H1 (cell line): ENCODE measurements around the gene VWF. TPM values are rescaled to one million over a fixed set of nuclear protein-coding genes. Genes with fewer than 3 reads are reported as not detected.

Experiments
- BACH1 ChIP-seq: IDR thresholded peaks from 2 replicates; pipeline ENCODE4 v1.6.1; 2012; ENCODE audit warnings: low read length, improper control_type of control experiment
- CTBP2 ChIP-seq: IDR thresholded peaks from 2 replicates; pipeline ENCODE4 v1.7.0; 2011; ENCODE audit warnings: borderline replicate concordance, mild to moderate bottlenecking, moderate library complexity, mixed read lengths, low read length; ENCODE audit not compliant: insufficient read depth, insufficient read length
- GTF2F1 ChIP-seq: IDR thresholded peaks from 2 replicates; pipeline ENCODE4 v1.6.1; 2012; ENCODE audit warnings: low read depth, low read length, improper control_type of control experiment, borderline replicate concordance
- KDM5A ChIP-seq: fragments of 200-600 bp; IDR thresholded peaks from 2 replicates; pipeline ENCODE4 v1.7.1; 2012; ENCODE audit warnings: mild to moderate bottlenecking, low read length, inconsistent platforms, mixed read lengths
- RBBP5 ChIP-seq: IDR thresholded peaks from 2 replicates; pipeline ENCODE4 v1.7.1; 2012; ENCODE audit warnings: low read depth, mild to moderate bottlenecking, inconsistent platforms, low read length, moderate library complexity, borderline replicate concordance
- SIX5 ChIP-seq: IDR thresholded peaks from 2 replicates; pipeline ENCODE4 v1.6.1; 2011; ENCODE audit warnings: mild to moderate bottlenecking, low read depth, low read length
- SP1 ChIP-seq: IDR thresholded peaks from 2 replicates; pipeline ENCODE4 v1.6.1; 2011; ENCODE audit warnings: low read depth, low read length
- SRF ChIP-seq: IDR thresholded peaks from 2 replicates; pipeline ENCODE4 v1.6.1; 2011; ENCODE audit warnings: mild to moderate bottlenecking, low read depth, low read length, moderate library complexity
- YY1 ChIP-seq: IDR thresholded peaks from 2 replicates; pipeline ENCODE4 v1.6.1; 2011; ENCODE audit warnings: low read depth, mild to moderate bottlenecking, low read length
- polyA plus RNA-seq, 7 experiments: library from polyadenylated mRNA; depleted of rRNA in 3 of 7; stranded (reverse) in 5 of 7; unstranded in 2 of 7; fragments of >200 nt in 5 of 7; fragments of 200-250 nt in 2 of 7; gene quantifications; 1 replicate in 5 of 7; 2 replicates in 1 of 7; 4 replicates in 1 of 7; pipeline versions ENCODE4 v1.2.1 to v1.2.3, GENCODE V29; 2011 to 2013; ENCODE audit warnings: missing spikeins in 2 of 7, mixed read lengths in 2 of 7
- total RNA-seq: library from RNA; stranded (reverse); fragmentation: NEBNext Ultra II Directional; extraction: Animal tissue kit (Norgen Biotek cat#: 25700); gene quantifications from 2 replicates; pipeline ENCODE4 v1.2.1, GENCODE V29; 2021
- TF ChIP-seq, protein P1 (sequence below): fragments of 300-600 bp; sonication (generic); IDR thresholded peaks from 2 replicates; pipeline ENCODE4 v1.7.1; 2012; ENCODE audit warnings: low read length, moderate library complexity, mild to moderate bottlenecking, inconsistent platforms; ENCODE audit not compliant: insufficient replicate concordance

Gene VWF
- total and polyA plus RNA-seq, 2 of the 8 experiments (the other 6 are each of a cell fraction or from before 2014, with no cell fraction given) = 0.39 to 0.60 TPM

DNA sequence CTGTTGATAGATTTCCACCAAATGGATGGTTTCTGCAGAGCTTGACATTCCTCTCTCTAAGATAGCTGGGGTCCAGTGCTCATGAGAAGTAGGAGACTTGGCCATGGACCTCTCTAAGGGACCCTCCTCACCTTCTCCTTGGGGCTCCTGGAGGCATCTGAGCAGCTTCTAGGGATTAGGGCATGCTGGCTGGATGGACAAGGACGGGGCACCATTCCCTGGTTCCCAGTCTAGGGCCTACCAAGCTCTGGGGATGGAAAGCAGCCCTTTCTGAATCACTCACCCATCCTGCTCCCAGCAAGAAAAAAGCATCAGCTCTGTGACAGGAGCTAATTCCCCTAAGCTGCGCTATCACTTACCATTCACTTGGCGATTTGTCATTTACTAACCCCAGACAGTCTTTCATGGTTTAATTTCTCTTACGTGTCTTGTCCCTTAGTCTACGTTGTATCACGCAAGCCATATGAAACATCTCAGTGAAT, 39.5 kb downstream of the VWF start (continued):
- TF ChIP-seq, protein P1, sequence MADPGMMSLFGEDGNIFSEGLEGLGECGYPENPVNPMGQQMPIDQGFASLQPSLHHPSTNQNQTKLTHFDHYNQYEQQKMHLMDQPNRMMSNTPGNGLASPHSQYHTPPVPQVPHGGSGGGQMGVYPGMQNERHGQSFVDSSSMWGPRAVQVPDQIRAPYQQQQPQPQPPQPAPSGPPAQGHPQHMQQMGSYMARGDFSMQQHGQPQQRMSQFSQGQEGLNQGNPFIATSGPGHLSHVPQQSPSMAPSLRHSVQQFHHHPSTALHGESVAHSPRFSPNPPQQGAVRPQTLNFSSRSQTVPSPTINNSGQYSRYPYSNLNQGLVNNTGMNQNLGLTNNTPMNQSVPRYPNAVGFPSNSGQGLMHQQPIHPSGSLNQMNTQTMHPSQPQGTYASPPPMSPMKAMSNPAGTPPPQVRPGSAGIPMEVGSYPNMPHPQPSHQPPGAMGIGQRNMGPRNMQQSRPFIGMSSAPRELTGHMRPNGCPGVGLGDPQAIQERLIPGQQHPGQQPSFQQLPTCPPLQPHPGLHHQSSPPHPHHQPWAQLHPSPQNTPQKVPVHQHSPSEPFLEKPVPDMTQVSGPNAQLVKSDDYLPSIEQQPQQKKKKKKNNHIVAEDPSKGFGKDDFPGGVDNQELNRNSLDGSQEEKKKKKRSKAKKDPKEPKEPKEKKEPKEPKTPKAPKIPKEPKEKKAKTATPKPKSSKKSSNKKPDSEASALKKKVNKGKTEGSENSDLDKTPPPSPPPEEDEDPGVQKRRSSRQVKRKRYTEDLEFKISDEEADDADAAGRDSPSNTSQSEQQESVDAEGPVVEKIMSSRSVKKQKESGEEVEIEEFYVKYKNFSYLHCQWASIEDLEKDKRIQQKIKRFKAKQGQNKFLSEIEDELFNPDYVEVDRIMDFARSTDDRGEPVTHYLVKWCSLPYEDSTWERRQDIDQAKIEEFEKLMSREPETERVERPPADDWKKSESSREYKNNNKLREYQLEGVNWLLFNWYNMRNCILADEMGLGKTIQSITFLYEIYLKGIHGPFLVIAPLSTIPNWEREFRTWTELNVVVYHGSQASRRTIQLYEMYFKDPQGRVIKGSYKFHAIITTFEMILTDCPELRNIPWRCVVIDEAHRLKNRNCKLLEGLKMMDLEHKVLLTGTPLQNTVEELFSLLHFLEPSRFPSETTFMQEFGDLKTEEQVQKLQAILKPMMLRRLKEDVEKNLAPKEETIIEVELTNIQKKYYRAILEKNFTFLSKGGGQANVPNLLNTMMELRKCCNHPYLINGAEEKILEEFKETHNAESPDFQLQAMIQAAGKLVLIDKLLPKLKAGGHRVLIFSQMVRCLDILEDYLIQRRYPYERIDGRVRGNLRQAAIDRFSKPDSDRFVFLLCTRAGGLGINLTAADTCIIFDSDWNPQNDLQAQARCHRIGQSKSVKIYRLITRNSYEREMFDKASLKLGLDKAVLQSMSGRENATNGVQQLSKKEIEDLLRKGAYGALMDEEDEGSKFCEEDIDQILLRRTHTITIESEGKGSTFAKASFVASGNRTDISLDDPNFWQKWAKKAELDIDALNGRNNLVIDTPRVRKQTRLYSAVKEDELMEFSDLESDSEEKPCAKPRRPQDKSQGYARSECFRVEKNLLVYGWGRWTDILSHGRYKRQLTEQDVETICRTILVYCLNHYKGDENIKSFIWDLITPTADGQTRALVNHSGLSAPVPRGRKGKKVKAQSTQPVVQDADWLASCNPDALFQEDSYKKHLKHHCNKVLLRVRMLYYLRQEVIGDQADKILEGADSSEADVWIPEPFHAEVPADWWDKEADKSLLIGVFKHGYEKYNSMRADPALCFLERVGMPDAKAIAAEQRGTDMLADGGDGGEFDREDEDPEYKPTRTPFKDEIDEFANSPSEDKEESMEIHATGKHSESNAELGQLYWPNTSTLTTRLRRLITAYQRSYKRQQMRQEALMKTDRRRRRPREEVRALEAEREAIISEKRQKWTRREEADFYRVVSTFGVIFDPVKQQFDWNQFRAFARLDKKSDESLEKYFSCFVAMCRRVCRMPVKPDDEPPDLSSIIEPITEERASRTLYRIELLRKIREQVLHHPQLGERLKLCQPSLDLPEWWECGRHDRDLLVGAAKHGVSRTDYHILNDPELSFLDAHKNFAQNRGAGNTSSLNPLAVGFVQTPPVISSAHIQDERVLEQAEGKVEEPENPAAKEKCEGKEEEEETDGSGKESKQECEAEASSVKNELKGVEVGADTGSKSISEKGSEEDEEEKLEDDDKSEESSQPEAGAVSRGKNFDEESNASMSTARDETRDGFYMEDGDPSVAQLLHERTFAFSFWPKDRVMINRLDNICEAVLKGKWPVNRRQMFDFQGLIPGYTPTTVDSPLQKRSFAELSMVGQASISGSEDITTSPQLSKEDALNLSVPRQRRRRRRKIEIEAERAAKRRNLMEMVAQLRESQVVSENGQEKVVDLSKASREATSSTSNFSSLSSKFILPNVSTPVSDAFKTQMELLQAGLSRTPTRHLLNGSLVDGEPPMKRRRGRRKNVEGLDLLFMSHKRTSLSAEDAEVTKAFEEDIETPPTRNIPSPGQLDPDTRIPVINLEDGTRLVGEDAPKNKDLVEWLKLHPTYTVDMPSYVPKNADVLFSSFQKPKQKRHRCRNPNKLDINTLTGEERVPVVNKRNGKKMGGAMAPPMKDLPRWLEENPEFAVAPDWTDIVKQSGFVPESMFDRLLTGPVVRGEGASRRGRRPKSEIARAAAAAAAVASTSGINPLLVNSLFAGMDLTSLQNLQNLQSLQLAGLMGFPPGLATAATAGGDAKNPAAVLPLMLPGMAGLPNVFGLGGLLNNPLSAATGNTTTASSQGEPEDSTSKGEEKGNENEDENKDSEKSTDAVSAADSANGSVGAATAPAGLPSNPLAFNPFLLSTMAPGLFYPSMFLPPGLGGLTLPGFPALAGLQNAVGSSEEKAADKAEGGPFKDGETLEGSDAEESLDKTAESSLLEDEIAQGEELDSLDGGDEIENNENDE = no peak
- TF ChIP-seq SP1 = no peak
- TF ChIP-seq CTBP2 = no peak
- no peak for TF ChIP-seq SIX5
- TF ChIP-seq KDM5A = no peak
- no peak for TF ChIP-seq SRF
- no peak for TF ChIP-seq GTF2F1
- no peak for TF ChIP-seq YY1
- no peak for TF ChIP-seq BACH1
- no peak for TF ChIP-seq RBBP5
